ENCODE results near the gene CD300LG.

The CD300LG gene

GRCh38 chr17:43809121-43809520 lies 37.9 kb upstream of the CD300LG start:
- TF ChIP-seq, protein P1, sequence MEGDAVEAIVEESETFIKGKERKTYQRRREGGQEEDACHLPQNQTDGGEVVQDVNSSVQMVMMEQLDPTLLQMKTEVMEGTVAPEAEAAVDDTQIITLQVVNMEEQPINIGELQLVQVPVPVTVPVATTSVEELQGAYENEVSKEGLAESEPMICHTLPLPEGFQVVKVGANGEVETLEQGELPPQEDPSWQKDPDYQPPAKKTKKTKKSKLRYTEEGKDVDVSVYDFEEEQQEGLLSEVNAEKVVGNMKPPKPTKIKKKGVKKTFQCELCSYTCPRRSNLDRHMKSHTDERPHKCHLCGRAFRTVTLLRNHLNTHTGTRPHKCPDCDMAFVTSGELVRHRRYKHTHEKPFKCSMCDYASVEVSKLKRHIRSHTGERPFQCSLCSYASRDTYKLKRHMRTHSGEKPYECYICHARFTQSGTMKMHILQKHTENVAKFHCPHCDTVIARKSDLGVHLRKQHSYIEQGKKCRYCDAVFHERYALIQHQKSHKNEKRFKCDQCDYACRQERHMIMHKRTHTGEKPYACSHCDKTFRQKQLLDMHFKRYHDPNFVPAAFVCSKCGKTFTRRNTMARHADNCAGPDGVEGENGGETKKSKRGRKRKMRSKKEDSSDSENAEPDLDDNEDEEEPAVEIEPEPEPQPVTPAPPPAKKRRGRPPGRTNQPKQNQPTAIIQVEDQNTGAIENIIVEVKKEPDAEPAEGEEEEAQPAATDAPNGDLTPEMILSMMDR (IDR thresholded peaks at IDR 0.05), result no peak

DNA sequence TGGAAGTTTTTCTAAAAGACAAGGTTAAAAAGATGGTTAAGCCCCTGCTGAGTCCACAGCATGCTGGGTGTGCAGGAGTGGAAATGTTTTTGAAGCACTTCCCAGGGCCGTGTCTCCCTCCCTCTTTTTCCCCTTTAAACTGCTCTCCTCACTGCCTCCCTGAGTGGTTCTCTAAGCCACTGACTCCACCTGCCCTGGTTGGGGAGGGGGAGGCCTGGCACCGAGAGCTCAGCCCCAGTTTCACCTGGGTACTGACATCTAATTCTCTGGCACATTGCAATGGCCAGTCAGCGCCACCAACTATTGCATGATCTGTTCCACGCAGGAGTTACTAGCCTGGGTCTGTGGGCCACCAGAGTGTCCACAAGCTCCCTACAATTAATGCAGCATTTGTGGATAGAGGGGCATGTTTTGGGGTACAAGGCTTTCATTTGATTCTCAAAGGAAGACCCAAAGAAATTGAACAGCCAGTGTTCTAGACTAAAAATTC lies 36.7 kb upstream of the CD300LG start:
- TF ChIP-seq, protein P1 (IDR thresholded peaks at IDR 0.05), result no peak

DNA sequence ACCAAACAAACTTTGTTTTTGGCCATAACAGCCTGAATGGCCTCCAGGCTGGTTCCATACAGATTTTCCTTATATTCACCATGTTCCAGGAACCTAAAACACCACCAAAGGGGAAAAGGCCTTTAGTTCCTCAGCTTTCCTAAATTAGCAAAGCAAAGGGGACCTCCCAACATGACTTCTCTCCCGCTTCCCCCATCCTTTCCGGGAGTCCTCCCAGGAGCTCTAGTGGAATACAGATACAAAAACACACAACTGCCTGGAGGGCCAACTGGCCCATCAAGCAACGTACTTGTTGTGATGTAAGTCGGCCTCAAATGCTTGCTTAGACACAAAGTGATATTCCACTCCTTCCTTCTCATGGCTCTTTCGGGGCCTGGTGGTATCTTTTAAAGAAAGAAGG lies 36.2 kb upstream of the CD300LG start:
- TF ChIP-seq, protein P1 (IDR thresholded peaks at IDR 0.05), result no peak

- TF ChIP-seq, protein P1 (IDR thresholded peaks at IDR 0.05), result no peak
These were observed 34.3 kb upstream of the CD300LG start for GRCh38 chr17:43812396-43813265.

DNA sequence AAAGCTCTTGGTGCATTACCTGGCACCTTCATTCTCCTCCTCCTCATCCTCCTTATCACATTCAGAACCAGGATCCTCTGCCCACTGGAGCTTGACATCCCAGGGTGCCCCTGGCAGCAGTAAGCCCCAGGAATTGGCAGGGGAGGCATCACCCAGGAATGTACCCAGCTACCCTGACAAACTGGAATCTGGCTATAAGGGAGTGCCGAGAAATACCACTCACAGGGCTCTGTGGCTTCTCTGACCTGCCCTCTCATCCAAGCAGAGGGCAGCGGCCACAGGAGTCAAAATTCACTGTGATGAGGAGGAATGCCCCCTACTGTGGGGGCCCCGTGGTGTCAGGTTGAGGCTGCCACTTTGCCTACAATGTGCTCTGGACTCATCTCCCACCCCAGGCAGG lies 33.6 kb upstream of the CD300LG start:
- TF ChIP-seq, protein P1 (IDR thresholded peaks at IDR 0.05), result no peak

- TF ChIP-seq, protein P1 (IDR thresholded peaks at IDR 0.05), result no peak
These were observed 33.0 kb upstream of the CD300LG start for GRCh38 chr17:43814026-43814425.

DNA sequence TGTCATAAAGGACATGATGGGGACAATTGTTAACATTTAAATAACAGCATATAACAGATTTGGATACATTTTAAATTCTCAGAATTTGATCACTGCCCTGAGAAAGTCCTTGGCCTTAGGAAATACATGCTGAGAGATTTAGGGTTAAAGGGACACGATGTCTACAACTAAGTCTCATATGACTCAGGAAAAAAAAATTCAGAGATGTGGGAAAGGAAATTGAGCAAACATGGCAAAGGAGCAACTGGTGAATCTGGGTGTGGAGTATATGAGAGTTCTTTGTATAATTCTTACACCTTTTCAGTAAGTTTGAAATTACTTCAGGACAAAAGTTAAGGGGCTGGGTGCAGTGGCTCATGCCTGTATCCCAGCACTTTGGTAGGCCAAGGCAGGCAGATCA lies 32.3 kb upstream of the CD300LG start:
- TF ChIP-seq, protein P1 (IDR thresholded peaks at IDR 0.05), result no peak
